Ishikawa (cell line): ENCODE measurements around the gene TMEM151A.

Experiments
- CEBPB ChIP-seq: IDR thresholded peaks from 2 replicates; pipeline ENCODE4 v1.6.1; 2012
- CREB1 ChIP-seq: IDR thresholded peaks from 2 replicates; pipeline ENCODE4 v1.6.1; 2012; ENCODE audit warnings: low read depth
- EGR1 ChIP-seq: IDR thresholded peaks from 2 replicates; pipeline ENCODE4 v1.6.1; 2012
- EP300 ChIP-seq: IDR thresholded peaks from 2 replicates; pipeline ENCODE4 v1.6.1; 2012; ENCODE audit warnings: borderline replicate concordance
- FOXM1 ChIP-seq: IDR thresholded peaks from 2 replicates; pipeline ENCODE4 v1.6.1; 2012; ENCODE audit warnings: low read depth, borderline replicate concordance
- MAX ChIP-seq: IDR thresholded peaks from 2 replicates; pipeline ENCODE4 v1.6.1; 2012
- NFIC ChIP-seq: IDR thresholded peaks from 2 replicates; pipeline ENCODE4 v1.6.1; 2012
- RAD21 ChIP-seq: IDR thresholded peaks from 2 replicates; pipeline ENCODE4 v1.6.1; 2012; ENCODE audit warnings: low read depth
- TAF1 ChIP-seq: IDR thresholded peaks from 2 replicates; pipeline ENCODE4 v1.6.1; 2012; ENCODE audit warnings: low read depth, mild to moderate bottlenecking
- TCF12 ChIP-seq: IDR thresholded peaks from 2 replicates; pipeline ENCODE4 v1.6.1; 2012; ENCODE audit warnings: low read depth
- TEAD4 ChIP-seq: IDR thresholded peaks from 2 replicates; pipeline ENCODE4 v1.6.1; 2012
- USF1 ChIP-seq: IDR thresholded peaks from 2 replicates; pipeline ENCODE4 v1.6.1; 2012
- YY1 ChIP-seq: IDR thresholded peaks from 2 replicates; pipeline ENCODE4 v1.6.1; 2012; ENCODE audit warnings: low read depth
- ZBTB7A ChIP-seq: IDR thresholded peaks from 2 replicates; pipeline ENCODE4 v1.6.1; 2012; ENCODE audit warnings: low read depth
- TF ChIP-seq, protein P1 (sequence below): IDR thresholded peaks from 2 replicates; pipeline ENCODE4 v1.6.1; 2012; ENCODE audit warnings: low read depth, mild to moderate bottlenecking

Gene TMEM151A

GRCh38 chr11:66280428-66280827 lies 11.3 kb upstream of the TMEM151A start:
- TF ChIP-seq CREB1: no peak
- TF ChIP-seq MAX: no peak
- no peak for TF ChIP-seq CEBPB

DNA sequence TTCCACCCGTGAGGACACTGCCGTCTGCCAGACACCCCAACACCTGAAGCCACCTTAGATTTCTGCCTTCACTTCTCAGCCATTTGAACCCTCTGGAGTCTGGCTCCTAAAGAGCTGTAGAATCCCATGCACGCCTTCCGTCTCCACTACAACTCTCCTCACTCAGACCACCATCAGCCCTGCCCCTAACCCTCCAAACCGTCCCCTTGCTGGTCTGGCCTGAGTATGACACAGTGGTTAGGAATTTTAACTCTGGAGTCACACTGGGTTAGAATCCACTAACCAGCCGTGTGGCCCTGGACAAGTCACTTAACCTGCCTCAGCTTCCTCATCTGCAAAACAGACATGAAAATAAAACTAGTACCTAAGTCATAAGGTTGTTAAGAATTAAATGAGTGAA lies 10.7 kb upstream of the TMEM151A start:
- no peak for TF ChIP-seq EGR1
- TF ChIP-seq USF1: no peak
- no peak for TF ChIP-seq NFIC

DNA sequence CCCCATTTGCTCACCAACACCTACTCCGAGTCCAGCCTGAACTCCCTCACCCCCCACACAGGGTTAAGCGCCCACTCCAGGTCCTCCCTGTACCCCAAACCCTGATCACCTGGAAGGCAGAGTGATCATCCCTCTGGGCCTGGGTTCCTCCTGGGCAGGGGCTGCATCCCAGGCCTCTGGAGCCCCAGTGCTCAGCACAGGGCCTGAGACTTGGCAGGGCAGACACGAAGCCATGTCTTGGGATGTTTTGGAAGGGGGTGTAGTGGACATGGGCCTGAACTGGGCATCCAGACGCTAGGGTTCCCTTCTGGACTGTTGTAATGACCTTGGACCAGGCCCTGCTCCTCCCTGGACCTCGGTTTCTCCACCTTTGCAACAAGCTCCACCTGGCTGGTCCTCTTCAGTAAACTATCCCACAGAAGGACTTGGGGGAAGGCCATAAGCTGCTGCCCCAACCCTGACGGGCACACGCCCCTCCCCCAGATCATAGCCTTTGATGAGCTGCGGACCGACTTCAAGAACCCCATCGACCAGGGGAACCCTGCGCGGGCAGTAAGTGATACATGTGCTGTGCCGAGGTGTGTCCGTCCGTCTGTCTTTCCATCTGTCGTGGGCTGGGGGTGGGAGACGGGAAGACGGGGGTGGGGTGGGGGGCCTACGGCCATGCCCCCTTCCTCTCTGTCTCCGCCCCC lies 9.8 kb upstream of the TMEM151A start:
- TF ChIP-seq NFIC (no peak), YY1 (no peak), CEBPB (no peak)

- TF ChIP-seq EGR1 (peak; percentile 66; the same call in 1 of the 2 replicates), CREB1 (no peak), CEBPB (no peak), FOXM1 (peak; percentile 87), YY1 (0 out of 2 replicates have a peak, but pooled peaks have one; percentile 43), RAD21 (peak; percentile 70)
These were observed 8.9 kb upstream of the TMEM151A start for GRCh38 chr11:66282468-66283455.

DNA sequence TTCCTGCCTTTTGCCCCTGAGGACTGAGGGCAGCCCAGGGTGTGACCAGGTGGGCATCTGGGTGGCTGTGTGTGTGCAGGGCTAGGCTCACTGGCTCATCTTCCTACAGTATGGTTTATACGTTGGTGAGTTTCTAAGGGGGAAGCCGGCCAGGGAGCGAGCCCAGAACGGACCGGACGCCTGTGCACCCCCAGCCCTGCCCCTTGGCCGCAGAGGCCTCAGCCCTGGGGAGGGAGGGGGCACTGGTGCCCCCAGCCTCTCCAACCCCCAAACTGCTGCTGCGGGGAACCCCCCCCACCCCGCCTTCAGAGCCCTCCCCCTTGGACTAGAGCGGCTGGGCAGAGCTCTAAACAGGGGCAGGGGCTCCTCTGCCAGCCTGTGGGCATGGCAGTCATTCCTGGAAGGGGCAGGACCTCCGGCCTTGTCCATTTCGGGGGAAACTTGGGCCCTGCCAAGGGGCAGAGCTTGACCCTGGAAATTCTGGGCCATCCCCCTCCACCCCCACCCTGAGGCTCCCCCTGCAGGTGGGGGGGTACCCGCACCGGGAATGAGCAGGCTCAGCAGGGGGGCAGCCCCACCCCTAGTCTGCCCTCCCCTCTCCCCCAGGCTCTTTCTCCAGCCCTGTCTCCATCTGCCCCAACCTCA lies 8.1 kb upstream of the TMEM151A start:
- no peak for TF ChIP-seq TCF12
- no peak for TF ChIP-seq CEBPB
- TF ChIP-seq FOXM1: no peak
- TF ChIP-seq EGR1: no peak

DNA sequence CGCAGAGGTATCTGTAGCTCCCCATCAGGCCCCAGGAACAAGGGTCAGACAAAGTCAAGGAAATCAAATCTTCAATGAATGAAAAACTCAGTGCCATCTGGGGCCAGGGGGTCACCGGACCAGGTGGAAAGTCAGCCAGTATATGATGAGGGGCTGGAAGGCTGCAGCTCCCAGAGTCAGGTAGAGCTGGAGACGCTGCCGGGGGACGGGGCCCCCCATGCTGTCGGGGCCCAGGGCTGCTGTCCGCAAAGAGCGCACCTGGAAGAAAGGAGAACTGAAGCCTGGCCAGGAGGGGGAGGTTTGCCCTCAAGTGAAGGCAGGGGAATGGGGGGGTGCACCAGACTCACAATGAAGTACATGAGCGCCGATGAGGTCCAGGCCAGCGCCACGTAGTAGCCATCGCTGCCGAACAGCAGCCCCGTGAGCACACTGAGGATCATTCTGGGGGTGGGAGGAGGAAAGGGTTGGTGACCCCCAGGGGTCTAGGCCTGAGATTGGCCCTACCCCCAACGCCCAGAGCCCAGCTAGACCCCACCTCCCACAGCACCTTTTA lies 7.1 kb upstream of the TMEM151A start:
- no peak for TF ChIP-seq YY1
- no peak for TF ChIP-seq EGR1
- TF ChIP-seq FOXM1: no peak
- TF ChIP-seq ZBTB7A: no peak
- TF ChIP-seq TCF12: no peak

DNA sequence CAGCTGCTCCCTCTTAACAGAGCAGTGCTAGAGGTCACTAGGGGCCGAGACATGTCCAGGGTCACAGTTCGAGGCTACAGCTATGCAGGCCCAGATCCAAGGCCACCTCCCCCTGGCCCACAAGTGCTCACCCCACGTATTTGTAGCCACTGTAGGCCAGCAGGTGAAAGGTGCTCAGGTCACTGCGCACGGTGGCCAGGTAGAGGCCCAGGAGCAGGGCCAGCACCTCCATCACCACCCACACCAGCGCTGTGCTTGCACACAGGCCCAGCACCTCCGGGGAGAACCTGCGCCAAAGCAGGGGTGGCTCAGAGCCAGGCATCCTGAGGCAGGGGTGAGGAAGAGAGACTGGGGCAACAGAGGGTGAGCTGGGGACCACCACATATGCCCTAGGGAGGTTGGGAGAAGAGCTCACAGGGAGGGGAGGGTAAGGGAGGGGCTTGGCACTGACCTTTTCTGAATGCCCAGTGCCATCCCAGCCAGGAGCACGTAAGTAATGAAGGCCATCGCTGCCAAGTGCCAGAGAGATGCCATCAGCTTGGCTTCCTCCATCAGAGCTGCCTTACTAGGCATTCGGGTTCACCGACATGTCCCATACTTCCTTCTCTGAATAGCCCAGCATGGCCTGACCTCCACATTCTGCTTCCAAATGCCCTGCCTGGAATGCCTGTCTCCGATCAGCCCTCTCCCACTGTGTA lies 6.3 kb upstream of the TMEM151A start:
- TF ChIP-seq EGR1: no peak
- TF ChIP-seq TAF1: no peak

DNA sequence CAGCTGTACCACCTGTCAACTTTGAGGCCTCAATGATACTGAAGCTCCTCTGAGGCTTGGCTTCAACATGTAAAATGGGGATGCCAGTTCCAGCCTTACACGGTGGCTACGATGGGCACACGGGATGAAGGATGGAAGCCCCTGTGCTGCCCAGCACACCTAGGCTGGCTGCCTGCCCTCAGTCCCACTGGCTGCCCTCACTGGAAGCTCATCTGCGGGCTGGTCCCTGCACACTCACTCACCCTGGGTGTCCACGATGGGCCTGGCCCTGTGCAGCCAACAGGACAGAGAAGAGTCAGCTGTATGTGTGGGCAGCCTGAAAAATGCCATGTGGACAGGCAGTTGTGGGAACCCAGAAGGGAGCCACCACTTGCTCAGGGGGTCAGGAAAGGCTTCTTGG lies 5.0 kb upstream of the TMEM151A start:
- TF ChIP-seq FOXM1: no peak
- no peak for TF ChIP-seq EP300
- TF ChIP-seq TEAD4: no peak
- TF ChIP-seq CREB1: no peak
- TF ChIP-seq, protein P1, sequence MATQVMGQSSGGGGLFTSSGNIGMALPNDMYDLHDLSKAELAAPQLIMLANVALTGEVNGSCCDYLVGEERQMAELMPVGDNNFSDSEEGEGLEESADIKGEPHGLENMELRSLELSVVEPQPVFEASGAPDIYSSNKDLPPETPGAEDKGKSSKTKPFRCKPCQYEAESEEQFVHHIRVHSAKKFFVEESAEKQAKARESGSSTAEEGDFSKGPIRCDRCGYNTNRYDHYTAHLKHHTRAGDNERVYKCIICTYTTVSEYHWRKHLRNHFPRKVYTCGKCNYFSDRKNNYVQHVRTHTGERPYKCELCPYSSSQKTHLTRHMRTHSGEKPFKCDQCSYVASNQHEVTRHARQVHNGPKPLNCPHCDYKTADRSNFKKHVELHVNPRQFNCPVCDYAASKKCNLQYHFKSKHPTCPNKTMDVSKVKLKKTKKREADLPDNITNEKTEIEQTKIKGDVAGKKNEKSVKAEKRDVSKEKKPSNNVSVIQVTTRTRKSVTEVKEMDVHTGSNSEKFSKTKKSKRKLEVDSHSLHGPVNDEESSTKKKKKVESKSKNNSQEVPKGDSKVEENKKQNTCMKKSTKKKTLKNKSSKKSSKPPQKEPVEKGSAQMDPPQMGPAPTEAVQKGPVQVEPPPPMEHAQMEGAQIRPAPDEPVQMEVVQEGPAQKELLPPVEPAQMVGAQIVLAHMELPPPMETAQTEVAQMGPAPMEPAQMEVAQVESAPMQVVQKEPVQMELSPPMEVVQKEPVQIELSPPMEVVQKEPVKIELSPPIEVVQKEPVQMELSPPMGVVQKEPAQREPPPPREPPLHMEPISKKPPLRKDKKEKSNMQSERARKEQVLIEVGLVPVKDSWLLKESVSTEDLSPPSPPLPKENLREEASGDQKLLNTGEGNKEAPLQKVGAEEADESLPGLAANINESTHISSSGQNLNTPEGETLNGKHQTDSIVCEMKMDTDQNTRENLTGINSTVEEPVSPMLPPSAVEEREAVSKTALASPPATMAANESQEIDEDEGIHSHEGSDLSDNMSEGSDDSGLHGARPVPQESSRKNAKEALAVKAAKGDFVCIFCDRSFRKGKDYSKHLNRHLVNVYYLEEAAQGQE: no peak
- TF ChIP-seq RAD21: no peak
- no peak for TF ChIP-seq ZBTB7A
- TF ChIP-seq EGR1: no peak
